Bronchial epithelial cell (primary cell): ENCODE data around the gene CMBL. TPM values are rescaled to one million over a fixed set of nuclear protein-coding genes. Genes with fewer than 3 reads are reported as not detected.

Source experiments
- DNase-seq: peaks from one replicate; pipeline ENCODE4 v3.0.0-alpha.2; 2010; ENCODE audit warnings: low read depth
- FAIRE-seq: peaks from 2 replicates; lab custom pipeline; 2011; peaks lifted over from hg19 to GRCh38; lab: Jason Lieb, UNC
- H3K27me3 ChIP-seq: 2 replicates; pipeline ENCODE4 v1.5.1; 2011; ENCODE audit warnings: low read length; ENCODE audit not compliant: control insufficient read depth, insufficient read depth
- H3K36me3 ChIP-seq: 2 replicates; pipeline ENCODE4 v1.5.1; 2011; ENCODE audit warnings: low read length; ENCODE audit not compliant: control insufficient read depth, insufficient read depth
- H3K4me3 ChIP-seq: 2 replicates; pipeline ENCODE4 v1.5.1; 2011; ENCODE audit warnings: mild to moderate bottlenecking, low read depth, low read length, control low read depth
- total RNA-seq: library from RNA; depleted of rRNA; stranded (reverse); fragments of >200 nt; gene quantifications from 2 replicates; pipeline ENCODE4 v1.2.1, GENCODE V29; 2014
- TF ChIP-seq, protein P1 (sequence below): IDR thresholded peaks from 2 replicates; pipeline ENCODE4 v1.5.1; 2011; ENCODE audit warnings: mild to moderate bottlenecking, moderate library complexity, low read length, control low read depth, inconsistent platforms; ENCODE audit not compliant: insufficient read depth, severe bottlenecking

Gene CMBL
- total RNA-seq, 1 donor from 2014 or later, result 6.1 TPM

DNA sequence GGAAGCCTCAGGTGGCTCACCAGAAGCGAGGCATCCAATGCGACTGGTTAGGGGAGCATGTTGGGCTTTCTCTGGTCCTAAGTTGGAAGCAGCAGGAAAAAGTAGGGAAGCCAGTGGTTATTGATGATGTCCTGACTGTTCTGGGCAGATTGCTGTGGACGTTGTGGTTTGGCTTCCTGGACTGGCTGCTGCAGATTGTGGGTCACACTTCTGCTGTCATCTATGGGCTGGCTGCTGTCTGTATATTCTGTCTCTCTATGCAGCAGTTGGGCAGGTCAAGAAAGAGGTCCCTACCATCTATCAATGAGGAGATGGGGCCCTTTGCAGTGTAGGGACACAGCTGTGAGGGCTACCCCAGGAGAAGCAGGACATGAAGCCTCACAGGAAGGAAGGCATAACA is 32.3 kb upstream of the CMBL start:
- TF ChIP-seq, protein P1, sequence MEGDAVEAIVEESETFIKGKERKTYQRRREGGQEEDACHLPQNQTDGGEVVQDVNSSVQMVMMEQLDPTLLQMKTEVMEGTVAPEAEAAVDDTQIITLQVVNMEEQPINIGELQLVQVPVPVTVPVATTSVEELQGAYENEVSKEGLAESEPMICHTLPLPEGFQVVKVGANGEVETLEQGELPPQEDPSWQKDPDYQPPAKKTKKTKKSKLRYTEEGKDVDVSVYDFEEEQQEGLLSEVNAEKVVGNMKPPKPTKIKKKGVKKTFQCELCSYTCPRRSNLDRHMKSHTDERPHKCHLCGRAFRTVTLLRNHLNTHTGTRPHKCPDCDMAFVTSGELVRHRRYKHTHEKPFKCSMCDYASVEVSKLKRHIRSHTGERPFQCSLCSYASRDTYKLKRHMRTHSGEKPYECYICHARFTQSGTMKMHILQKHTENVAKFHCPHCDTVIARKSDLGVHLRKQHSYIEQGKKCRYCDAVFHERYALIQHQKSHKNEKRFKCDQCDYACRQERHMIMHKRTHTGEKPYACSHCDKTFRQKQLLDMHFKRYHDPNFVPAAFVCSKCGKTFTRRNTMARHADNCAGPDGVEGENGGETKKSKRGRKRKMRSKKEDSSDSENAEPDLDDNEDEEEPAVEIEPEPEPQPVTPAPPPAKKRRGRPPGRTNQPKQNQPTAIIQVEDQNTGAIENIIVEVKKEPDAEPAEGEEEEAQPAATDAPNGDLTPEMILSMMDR, result no peak
- Histone ChIP-seq H3K27me3 (no peaks in the 10 kb centered on the region), H3K36me3 (no peaks in the 10 kb centered on the region), H3K4me3 (no peak overlapping the region)
- no peak for DNase-seq
- no peak for FAIRE-seq

GRCh38 chr5:10339058-10339811 is 31.5 kb upstream of the CMBL start:
- FAIRE-seq, result no peak
- no peak for DNase-seq

GRCh38 chr5:10338686-10339057 is 31.0 kb upstream of the CMBL start:
- Histone ChIP-seq H3K36me3 (no peaks in the 10 kb centered on the region), H3K4me3 (no peak overlapping the region), H3K27me3 (peaks cover 2% of the 10 kb centered on the region)
- FAIRE-seq (no peak), DNase-seq (no peak)
- TF ChIP-seq, protein P1, result no peak

More at GRCh38 chr5:10339058-10339811, 31.5 kb upstream of the CMBL start:
- H3K27me3 ChIP-seq, result peaks cover 2% of the 10 kb centered on the region
- no peak overlapping the region for H3K4me3 ChIP-seq
- TF ChIP-seq, protein P1, result no peak
- H3K36me3 ChIP-seq, result no peaks in the 10 kb centered on the region

- FAIRE-seq, result no peak
- TF ChIP-seq, protein P1, result no peak
- no peaks in the 10 kb centered on the region for H3K36me3 ChIP-seq
- peaks cover 3% of the 10 kb centered on the region for H3K27me3 ChIP-seq
- no peak overlapping the region for H3K4me3 ChIP-seq
- no peak for DNase-seq
Measured at GRCh38 chr5:10337986-10338385, 30.3 kb upstream of the CMBL start.

GRCh38 chr5:10337107-10337506 is 29.4 kb upstream of the CMBL start:
- DNase-seq, result no peak
- no peak for FAIRE-seq
- TF ChIP-seq, protein P1, result no peak
- Histone ChIP-seq H3K27me3 (peaks cover 4% of the 10 kb centered on the region), H3K4me3 (no peak overlapping the region), H3K36me3 (no peaks in the 10 kb centered on the region)
